GM18873 (cell line): ENCODE results near the gene TMEM52B.
"Not testable (repeated sequence)": the region's sequence is repeated elsewhere in the genome, so short reads cannot be mapped to it uniquely, and the experiment has no call there.

Source experiments
- ATAC-seq: cut with Tn5 transposase; IDR thresholded peaks from one replicate; pipeline ENCODE4 v1.9.1; 2021; ENCODE audit warnings: mild to moderate bottlenecking, moderate library complexity, moderate number of reproducible peaks; ENCODE audit not compliant: unreplicated experiment, low FRiP score

TMEM52B gene

DNA sequence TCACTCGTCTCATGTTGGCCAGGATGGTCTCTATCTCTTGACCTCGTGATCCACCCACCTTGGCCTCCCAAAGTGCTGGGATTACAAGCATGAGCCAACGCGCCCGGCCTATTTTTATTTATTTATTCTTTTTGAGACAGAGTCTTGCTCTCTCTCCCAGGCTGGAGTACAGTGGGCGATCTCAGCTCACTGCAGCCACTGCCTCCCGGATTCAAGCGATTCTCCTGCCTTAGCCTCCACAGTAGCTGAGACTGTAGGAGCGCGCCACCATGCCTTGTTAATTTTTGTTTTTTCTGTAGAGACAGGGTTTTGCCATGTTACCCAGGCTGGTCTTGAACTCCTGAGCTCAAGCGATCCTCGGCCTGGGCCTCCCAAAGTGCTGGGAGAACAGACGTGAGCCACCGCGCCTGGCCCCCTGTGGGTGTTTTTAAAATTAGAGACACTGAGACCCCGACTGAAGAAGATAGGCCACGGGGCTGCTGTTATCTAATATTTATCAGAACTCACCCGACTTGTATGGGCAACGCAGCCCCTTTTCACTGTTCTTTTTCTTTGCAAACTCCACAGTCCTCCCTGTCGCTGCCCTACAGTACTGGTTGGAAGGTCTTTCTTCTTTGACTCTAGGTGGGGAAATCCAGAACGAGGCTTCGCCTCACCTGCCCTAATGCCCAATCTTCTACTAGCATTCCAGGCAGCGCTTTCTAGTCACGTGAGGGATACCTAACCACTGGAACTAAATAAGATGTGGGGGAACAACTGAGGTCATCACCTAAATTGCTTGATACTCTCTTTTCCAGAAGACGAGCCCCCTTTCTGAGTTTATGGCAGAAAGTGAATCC lies 32.5 kb downstream of the TMEM52B start:
- no peak for ATAC-seq

DNA sequence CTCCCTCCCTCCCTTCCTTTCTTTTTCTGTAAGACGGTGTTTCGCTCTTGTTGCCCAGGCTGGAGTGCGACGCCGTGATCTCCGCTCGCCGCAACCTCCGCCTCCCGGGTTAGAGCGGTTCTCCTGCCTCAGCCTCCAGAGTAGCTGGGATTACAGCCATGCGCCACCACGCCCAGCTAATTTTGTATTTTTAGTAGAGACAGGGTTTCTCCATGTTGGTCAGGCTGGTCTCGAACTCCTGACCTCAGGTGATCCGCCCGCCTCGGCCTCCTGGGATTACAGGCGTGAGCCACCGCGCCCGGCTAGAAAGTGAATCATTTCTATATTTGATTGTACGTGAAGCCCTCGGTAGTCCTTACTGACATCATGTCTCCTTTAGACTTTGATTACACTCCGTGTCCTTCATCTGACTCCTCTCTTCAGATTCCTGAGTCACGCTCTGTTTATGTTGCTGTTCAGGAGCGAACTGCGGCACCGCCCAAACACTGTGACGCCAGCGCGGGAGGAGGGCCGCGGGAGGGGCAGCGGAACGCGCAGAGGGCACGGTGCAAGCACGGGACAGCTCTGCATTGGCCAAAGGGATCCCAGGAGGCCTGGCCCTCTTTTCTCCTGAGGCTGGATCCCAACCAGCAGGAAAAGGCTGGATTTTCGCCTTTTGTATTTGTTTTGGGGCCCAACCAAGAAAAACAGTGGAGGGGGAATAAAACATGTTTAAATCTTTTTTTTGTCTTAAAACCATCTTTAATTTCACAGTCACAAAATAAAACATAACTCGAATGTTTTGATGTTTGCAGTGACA lies 33.3 kb downstream of the TMEM52B start:
- peak; percentile 50 for ATAC-seq

DNA sequence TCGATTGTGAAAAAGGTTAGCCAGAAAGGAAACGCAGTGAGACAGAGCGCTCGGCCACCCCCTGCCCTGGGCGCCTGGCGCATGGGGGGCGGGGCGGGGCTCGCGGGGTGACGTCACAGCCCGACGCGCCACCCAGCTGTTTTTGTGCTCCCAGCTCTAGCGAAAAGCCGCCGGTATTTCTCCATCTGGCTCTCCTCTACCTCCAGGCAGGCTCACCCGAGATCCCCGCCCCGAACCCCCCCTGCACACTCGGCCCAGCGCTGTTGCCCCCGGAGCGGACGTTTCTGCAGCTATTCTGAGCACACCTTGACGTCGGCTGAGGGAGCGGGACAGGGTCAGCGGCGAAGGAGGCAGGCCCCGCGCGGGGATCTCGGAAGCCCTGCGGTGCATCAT lies 33.9 kb downstream of the TMEM52B start, which contains the start of gene GABARAPL1:
Gene GABARAPL1, plus strand, starts transcription at position 139 of the 393 bp plus-strand sequence. Its CDS starts 253 bp downstream, at position 392.
- ATAC-seq = no peak

DNA sequence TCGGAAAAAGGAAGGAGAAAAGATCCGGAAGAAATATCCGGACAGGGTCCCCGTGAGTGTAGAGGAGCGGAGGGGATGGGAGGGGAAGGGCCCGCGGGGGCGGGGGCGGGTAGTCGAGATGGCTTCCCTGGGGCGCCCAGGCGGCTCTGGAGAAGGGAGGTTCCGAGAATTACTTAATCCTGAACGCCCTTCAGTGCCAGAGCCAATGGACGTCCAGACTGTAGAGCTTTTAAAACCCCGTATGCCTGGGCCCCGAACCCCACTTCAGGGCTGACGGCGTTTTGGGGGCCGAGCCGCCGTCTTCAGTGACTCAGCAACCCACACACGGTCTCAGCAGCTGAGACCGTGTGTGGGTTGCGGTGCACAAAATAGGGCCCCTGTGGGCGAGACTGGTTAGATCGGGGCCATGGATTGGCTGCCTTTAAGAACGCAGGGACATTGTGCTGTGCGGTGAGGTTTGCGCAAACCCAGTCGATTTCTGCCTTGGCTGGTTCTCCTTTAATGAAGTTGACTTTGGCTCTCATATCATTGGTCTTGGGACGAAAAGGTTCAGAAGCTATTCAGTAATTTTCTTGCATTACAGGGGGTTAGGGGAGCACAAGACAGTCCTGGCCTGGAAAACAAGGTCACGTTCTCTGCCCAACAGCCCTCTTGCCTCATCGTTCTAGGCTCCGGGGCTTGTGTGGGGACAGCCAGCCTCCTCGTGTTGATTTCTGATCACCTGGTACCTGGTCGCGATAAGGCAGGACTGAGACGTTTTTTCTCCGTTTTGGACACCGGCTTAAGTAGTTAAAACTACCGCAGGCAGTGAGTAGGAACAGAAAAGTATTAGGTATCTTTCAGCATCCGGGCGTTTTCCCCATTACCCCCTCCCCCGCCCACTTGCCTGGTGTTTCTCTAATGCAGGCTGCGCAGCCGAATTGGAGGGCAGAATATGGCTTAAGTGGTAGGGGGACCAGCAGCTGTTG lies 34.6 kb downstream of the TMEM52B start:
- ATAC-seq = no peak

DNA sequence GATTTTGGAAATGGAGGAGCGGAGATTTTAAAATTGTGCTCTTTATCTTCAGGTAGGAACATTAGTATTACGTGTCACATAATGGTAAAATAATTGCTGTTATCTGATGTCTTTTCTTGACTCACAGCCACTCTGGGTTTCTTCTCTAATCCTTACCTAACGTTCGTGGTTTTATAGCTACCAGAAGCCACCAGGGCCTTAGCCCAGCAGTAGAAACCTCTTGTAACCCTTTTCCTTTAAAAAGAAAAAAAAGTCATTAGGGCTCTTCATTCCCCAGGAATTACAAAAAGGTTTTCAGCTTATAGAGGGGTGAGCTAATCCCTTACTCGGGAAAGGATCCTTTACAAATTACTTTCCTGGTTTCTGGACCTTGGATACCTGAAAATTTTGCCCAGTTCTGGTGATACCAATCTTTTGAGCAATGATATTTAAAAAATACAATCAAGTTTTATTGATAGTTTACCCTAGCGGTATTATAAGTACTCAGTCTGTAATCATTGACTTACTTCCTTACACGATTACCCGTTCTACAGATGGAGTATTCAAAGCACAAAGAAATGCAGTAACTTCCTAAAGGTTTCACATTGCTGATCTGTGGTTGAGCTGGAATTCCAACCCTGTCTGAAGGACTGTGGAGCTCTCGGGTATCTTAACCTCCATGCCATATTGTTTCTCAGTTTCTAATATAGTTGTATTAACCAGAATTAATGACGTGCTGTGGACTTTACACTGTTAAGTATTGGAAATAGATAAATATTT lies 35.5 kb downstream of the TMEM52B start:
- no peak for ATAC-seq

DNA sequence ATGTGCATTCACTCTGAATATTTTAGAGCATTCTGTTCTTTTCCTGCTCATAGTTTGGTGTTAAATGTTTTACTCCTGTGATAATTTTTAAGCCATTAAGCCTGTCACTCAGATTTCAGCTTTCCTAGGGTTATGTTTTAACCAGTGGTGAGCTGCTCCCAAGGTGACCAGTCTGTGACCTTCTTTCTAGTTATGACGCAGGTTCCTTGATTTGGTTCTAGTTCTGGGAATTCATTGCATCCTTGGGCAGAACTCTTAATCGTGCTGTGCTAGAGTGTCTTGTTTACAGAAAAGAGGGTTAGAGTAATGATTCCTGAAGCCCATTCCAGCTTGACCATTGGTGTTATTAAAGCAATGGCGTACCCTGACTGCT lies 36.0 kb downstream of the TMEM52B start:
- ATAC-seq = no peak

DNA sequence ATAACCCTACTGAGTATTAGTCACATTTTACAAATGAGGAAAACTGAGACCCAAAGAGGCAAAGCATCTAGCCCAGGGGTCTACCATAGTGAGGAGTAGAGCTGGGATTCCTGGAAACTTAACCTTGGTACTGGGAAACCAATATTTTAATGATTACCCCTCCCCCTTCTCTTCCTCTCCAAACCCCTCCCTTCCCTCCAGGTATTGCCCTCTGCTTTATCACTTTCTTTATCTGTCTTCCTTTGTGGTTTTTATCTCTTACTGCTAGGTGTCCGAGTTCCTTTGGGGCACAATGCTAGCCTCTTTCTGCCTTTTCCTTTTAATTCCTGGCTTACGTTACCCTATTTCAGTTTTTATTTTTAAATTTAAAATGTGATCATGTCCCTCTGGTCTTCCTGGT lies 36.6 kb downstream of the TMEM52B start:
- no peak for ATAC-seq

DNA sequence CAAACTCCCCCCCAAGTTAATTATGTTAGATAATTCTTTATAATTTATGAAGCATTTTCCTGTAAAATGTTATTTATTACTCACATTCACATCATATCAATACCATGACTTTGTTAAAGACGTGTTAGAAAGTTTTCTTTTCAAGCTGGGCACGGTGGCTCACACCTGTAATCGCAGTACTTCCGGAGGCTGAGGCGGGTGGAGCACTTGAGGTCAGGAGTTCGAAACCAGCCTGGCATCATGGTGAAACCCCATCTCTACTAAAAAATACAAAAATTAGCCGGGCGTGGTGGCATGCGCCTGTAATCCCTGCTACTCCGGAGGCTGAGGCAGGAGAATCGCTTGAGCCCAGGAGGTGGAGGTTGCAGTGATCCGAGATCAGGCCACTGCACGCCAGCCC lies 37.1 kb downstream of the TMEM52B start:
- not testable (repeated sequence) for ATAC-seq

DNA sequence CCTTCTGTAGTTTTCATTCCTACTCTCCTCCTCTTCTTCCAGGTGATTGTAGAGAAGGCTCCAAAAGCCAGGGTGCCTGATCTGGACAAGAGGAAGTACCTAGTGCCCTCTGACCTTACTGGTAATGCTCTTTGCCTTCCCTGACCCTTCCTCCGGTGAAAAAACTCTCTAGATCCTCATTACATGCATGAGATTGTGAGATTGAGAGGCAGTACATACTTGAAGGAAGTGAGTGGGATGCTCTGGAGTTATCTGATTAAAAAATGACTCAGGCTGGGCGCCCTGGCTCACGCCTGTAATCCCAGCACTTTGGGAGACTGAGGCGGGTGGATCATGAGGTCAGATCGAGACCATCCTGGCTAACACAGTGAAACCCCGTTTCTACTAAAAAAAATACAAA lies 39.2 kb downstream of the TMEM52B start:
- no peak for ATAC-seq

DNA sequence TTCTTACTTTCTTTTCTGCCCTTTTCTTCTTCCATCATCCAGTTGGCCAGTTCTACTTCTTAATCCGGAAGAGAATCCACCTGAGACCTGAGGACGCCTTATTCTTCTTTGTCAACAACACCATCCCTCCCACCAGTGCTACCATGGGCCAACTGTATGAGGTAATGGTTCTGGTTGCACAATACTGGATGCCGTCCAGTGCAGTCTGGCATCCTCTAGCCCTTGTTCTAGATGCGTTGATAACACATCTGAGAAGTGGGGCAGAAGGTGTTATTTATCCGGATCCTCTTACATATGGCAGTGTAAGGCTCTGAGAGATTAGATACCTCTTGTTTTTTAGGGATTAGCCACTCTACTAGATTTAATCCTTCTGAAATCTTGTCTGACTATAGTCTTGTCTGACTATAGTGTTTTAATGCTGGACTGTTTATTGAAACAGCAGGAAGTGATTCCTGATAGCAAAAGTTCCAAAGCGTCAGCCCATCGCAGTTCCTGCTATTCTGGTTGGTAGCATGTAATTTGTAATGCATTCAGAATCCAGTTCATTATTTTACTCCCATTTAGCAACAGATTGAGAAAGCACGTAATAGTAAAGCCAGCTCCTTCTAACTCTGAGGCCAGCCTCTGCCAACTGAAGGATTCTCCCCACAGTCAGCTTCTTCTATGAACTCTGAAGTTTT lies 41.7 kb downstream of the TMEM52B start:
- no peak for ATAC-seq

DNA sequence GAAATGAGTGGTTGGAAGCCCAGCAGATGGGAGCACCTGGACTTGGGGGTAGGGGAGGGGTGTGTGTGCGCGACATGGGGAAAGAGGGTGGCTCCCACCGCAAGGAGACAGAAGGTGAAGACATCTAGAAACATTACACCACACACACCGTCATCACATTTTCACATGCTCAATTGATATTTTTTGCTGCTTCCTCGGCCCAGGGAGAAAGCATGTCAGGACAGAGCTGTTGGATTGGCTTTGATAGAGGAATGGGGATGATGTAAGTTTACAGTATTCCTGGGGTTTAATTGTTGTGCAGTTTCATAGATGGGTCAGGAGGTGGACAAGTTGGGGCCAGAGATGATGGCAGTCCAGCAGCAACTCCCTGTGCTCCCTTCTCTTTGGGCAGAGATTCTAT lies 43.0 kb downstream of the TMEM52B start:
- ATAC-seq = no peak

DNA sequence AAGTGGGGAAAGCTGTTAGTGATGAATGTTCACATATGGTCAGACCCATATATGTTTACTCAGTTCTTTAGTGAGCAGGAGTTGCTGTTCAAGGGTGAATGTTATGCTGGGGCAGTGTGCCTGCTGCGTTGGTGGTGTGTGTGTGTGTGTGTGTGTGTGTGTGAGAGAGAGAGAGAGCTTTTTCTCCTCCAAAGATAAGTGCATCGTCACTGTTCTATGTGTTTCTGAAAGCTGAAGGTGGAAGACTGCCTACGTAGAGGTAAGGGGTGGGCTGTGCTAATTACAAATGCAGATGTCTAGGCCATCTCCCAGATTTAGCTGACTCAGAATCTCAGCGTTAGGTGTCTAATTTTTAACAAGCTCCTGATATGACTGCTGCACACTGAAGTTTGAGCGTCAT lies 44.4 kb downstream of the TMEM52B start:
- ATAC-seq = no peak

DNA sequence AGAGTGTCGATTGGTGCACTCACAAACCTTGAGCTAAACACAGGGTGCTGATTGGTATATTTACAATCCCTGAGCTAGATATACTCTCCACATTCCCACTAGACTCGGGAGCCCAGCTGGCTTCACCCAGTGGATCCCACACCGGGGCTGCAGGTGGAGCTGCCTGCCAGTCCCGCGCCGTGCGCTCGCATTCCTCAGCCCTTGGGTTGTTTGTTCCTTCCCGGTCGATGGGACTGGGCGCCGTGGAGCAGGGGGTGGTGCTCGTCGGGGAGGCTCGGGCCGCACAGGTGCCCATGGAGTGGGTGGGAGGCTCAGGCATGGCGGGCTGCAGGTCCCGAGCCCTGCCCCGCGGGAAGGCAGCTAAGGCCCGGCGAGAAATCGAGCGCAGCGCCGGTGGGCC lies 46.6 kb downstream of the TMEM52B start:
- ATAC-seq = not testable (repeated sequence)

DNA sequence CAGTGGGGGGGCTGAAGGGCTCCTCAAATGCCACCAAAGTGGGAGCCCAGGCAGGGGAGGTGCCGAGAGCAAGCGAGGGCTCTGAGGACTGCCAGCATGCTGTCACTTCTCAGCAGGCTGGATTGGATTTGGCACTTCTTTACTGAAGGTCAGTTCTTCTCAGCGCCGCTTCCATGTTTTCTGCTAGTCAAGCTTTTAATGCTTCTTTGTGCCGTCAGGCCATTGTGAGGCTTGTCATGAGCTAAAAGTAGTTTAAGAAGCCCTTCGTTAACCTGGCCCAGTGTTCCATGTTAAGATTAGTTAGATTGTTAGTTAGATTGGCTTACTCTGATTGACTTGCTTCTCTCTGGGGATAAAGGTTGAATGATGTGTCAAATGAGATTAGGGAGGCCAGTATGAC lies 47.3 kb downstream of the TMEM52B start:
- no peak for ATAC-seq

DNA sequence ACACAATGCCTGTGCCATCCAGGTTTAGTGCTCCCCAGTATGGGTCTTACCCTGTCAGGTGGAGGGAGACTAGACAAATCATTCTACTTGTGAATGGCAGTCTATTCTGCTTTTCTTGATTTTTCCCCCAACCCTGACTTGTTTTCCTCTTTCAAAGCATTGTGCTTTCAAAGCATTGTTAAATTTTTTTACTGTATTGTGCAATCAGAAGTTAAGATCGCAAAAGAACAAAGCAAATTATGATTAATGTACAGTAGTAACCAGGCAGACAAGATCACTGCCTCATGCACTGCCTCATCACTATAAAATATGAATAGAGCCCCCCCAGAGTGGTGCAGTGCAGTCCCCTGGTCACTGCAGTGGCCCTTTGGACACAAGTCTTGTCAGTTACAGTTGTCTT lies 47.9 kb downstream of the TMEM52B start:
- no peak for ATAC-seq

DNA sequence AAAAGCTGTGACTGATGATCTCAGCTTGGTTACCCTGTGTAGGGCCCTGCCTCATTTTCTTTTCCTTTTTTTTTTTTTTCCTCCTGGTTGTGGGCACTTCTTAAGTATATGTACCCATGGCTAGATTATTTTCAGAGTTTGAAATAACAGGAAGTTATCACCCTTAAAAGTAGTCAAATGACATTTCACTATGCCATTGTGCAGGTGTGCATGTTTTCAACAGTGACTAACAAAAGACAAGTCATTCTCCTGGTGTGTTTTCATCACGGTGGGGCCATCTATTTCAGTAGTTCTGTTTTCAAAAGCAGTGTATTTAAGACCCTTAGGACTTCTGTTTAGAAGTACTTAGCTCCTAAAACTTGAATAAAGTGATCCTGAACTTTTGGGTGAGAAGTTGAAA lies 48.8 kb downstream of the TMEM52B start:
- ATAC-seq = no peak

DNA sequence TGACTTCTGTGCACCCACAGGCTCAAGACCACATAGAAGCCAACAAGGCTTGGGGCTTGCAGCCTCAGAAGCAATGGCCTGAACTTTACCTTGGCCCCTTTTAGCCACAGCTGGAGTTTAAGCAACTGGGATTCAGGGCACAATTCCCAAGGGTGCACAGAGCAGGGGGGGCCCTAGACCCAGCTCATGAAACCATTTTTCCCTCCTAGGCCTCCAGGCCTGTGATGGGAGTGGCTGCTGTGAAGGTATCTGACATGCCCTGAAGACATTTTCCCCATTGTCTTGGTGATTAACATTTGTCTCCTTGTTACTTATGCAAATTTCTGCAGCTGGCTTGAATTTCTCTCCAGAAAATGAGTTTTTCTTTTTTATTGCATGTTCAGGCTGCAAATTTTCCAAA lies 55.7 kb downstream of the TMEM52B start:
- no peak for ATAC-seq

DNA sequence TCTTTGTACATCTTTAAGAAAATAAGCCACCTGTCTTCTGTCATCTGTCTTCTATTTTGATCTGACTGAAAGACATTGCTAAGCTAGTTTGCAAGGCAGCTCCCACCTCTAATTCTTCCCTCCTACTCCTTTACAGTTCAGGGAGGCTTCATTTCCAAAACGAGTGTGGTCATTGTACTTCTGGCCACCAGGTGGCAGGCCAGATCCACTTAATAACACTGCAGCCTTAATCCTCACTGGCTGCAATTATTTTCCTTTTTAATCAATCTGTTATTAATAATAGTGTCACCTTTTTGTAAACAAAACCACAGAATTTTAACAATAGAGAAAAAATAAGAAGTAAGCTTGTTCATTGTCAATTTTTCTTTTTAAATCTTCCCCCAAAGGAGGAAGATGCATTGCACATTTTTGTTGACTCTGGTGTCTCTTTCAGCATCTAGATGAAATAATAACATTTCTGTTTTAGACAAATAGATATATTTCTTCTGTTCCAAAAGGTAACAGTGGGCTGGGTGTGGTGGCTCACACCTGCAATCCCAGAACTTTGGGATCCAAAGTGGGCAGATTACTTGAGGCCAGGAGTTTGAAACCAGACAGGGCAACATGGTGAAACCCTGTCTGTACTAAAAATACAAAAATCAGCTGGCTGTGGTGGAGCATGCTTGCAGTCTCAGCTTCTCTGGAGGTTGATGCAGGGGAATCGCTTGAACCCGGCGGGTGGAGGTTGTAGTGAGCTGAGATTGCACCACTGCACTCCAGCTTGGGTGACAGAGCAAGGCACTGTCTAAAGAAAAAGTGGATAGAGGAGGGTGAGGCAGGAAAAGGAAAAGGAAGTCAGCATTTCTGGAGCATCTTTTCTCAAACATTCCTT lies 57.2 kb downstream of the TMEM52B start:
- ATAC-seq = no peak
